NB4 (cell line): Measurements from ENCODE around the gene HOXC10.

Experiments
- MYC ChIP-seq: IDR thresholded peaks from 2 replicates; pipeline ENCODE4 v1.6.1; 2011; ENCODE audit warnings: low read depth, low read length
- POLR2A ChIP-seq: IDR thresholded peaks from 2 replicates; pipeline ENCODE4 v1.6.1; 2011; ENCODE audit warnings: mild to moderate bottlenecking; ENCODE audit not compliant: insufficient read length; ENCODE audit errors: extremely low read depth
- TF ChIP-seq, protein P1 (sequence below): IDR thresholded peaks from one replicate; pipeline ENCODE4 v1.5.1; 2012; ENCODE audit warnings: low read depth, low read length
- TF ChIP-seq, protein P2 (sequence below): IDR thresholded peaks from 2 replicates; pipeline ENCODE4 v1.6.1; 2011; ENCODE audit warnings: low read depth, low read length

DNA sequence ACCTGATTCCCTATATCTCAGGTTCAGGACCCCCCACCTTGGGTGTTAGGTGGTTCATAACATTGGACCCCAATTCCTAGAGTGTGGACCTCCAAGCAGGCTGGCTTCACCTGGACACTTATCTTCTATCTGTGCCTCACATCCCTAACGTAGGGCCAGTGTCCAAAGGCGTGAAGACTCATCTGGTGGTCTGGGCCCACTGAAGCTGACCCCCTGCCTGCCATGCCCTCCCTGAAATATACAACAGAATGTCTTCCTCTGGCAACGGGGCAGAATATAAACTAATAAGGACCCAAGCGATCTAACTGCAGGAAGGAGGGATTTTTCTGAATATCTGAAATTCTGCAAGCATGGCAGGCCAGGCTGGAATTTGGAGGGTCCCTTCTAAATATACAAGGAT is 40.7 kb upstream of the HOXC10 start:
- TF ChIP-seq, protein P1, sequence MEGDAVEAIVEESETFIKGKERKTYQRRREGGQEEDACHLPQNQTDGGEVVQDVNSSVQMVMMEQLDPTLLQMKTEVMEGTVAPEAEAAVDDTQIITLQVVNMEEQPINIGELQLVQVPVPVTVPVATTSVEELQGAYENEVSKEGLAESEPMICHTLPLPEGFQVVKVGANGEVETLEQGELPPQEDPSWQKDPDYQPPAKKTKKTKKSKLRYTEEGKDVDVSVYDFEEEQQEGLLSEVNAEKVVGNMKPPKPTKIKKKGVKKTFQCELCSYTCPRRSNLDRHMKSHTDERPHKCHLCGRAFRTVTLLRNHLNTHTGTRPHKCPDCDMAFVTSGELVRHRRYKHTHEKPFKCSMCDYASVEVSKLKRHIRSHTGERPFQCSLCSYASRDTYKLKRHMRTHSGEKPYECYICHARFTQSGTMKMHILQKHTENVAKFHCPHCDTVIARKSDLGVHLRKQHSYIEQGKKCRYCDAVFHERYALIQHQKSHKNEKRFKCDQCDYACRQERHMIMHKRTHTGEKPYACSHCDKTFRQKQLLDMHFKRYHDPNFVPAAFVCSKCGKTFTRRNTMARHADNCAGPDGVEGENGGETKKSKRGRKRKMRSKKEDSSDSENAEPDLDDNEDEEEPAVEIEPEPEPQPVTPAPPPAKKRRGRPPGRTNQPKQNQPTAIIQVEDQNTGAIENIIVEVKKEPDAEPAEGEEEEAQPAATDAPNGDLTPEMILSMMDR, result no peak
- TF ChIP-seq MYC (no peak), POLR2A (no peak)
- TF ChIP-seq, protein P2, sequence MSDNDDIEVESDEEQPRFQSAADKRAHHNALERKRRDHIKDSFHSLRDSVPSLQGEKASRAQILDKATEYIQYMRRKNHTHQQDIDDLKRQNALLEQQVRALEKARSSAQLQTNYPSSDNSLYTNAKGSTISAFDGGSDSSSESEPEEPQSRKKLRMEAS, result no peak
